Activated CD8-positive, alpha-beta T cell treated with anti-CD3 and anti-CD28 coated beads for 36 hours (primary cell): Measurements from ENCODE around the gene DBH. TPM values are rescaled to one million over a fixed set of nuclear protein-coding genes. Genes with fewer than 3 reads are reported as not detected.

Source experiments
- ATAC-seq: fragments of 200-7000 bp; cut with Tn5 transposase; one replicate; pipeline ENCODE4 v1.10.0; 2021; ENCODE audit warnings: mild to moderate bottlenecking, moderate library complexity
- CTCF ChIA-PET: fragments of 350-600 bp; sonication (Branson Sonifier 250); formaldehyde crosslinking; loops from one replicate; lab custom pipeline; 2021; ENCODE audit warnings: antibody characterized with exemption; lab: Charles Lee
- POLR2A ChIA-PET: fragments of 350-600 bp; sonication (Branson Sonifier 250); formaldehyde crosslinking; loops from one replicate; lab custom pipeline; 2021; ENCODE audit warnings: antibody characterized with exemption; lab: Charles Lee
- DNase-seq: peaks from one replicate; pipeline ENCODE4 v3.0.0-alpha.2; 2020
- H3K27ac Mint-ChIP-seq: one replicate; pipeline ENCODE4 v1.8.0; 2021; ENCODE audit warnings: mild to moderate bottlenecking, mixed read lengths
- H3K27me3 Mint-ChIP-seq: one replicate; pipeline ENCODE4 v1.8.0; 2021; ENCODE audit warnings: mixed read lengths
- H3K36me3 Mint-ChIP-seq: one replicate; pipeline ENCODE4 v1.8.0; 2021; ENCODE audit warnings: low read depth, mixed read lengths
- H3K4me1 Mint-ChIP-seq: one replicate; pipeline ENCODE4 v1.8.0; 2021; ENCODE audit warnings: low read depth, mixed read lengths
- H3K4me3 Mint-ChIP-seq: one replicate; pipeline ENCODE4 v1.8.0; 2021; ENCODE audit warnings: mild to moderate bottlenecking, moderate library complexity, mixed read lengths
- H3K9me3 Mint-ChIP-seq: one replicate; pipeline ENCODE4 v1.8.0; 2021; ENCODE audit warnings: mixed read lengths
- CTCF ChIP-seq: fragments of 200-600 bp; IDR thresholded peaks from one replicate; pipeline ENCODE4 v1.8.0; 2022; ENCODE audit warnings: antibody characterized with exemption, mild to moderate bottlenecking
- intact Hi-C: fragments of 100-400 bp; cut with micrococcal nuclease; formaldehyde crosslinking; loops from one replicate; pipeline ENCODE4 v1.10.0; 2022
- total RNA-seq, 2 experiments: library from RNA; stranded (reverse); gene quantifications; one replicate each; pipeline ENCODE4 v1.2.3, GENCODE V29; 2021

The DBH gene
- total RNA-seq, 2 experiments from 2014 or later: not detected

GRCh38 chr9:133707065-133707762, 71.1 kb downstream of the DBH start:
- no peaks in the 10 kb centered on the region for H3K36me3 Mint-ChIP-seq
- H3K4me1 Mint-ChIP-seq: peaks cover 35% of the 10 kb centered on the region
- ChIA-PET CTCF (interaction anchor here (1.2 kb wide), 1 partner anchor 23 kb away, joined by 3 read pairs; no protein-coding TSS in a partner anchor), POLR2A (interaction anchor here (0.9 to 1.2 kb wide), 2 partner anchors 11 to 23 kb away, joined by 3 read pairs; no protein-coding TSS in a partner anchor)
- ATAC-seq (no peak), DNase-seq (no peak)
- intact Hi-C loops: no loop called here
- H3K9me3 Mint-ChIP-seq: no peaks in the 10 kb centered on the region
- no peak overlapping the region for H3K4me3 Mint-ChIP-seq
- TF ChIP-seq CTCF: no peak
- H3K27ac Mint-ChIP-seq: no peak overlapping the region
- H3K27me3 Mint-ChIP-seq: no peaks in the 10 kb centered on the region

DNA sequence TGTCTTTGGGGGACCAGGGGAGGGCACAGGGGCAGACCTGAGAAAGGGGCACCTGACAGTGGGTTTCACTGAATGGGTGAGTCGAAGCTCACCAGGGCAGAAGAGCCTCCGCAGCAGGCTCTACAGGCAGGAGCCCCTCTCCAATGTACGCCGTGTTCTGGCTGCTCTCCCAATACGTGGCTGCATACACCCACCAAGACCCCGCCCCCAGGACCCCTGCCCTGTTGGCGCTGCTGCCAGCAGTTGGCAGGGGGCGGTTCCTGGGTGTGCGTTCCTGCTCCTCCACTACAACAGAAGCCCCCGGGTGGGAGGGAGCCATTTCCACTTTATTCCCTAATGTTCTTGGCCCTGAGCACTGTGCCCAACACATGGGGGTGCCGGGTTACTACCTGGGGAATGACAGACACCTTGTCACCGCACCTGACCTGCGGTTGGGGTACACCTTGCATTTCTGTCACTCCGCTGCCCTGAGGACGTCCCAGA, 71.6 kb downstream of the DBH start:
- peaks cover 33% of the 10 kb centered on the region for H3K4me1 Mint-ChIP-seq
- ATAC-seq (no peak), DNase-seq (no peak)
- no peaks in the 10 kb centered on the region for H3K36me3 Mint-ChIP-seq
- no peak for TF ChIP-seq CTCF
- POLR2A ChIA-PET: interaction anchor here (0.9 to 1.2 kb wide), 2 partner anchors 12 to 24 kb away, joined by 3 read pairs; no protein-coding TSS in a partner anchor
- no peaks in the 10 kb centered on the region for H3K27me3 Mint-ChIP-seq
- no peaks in the 10 kb centered on the region for H3K9me3 Mint-ChIP-seq
- CTCF ChIA-PET: no interaction called here
- H3K27ac Mint-ChIP-seq: no peak overlapping the region
- intact Hi-C loops: no loop called here
- no peak overlapping the region for H3K4me3 Mint-ChIP-seq

GRCh38 chr9:133708246-133709014, 72.3 kb downstream of the DBH start:
- ChIA-PET POLR2A (no interaction called here), CTCF (interaction anchor here (0.8 to 1.4 kb wide), 5 partner anchors 17 to 175 kb away, joined by 3 to 5 read pairs (median 3); no protein-coding TSS in a partner anchor)
- Mint-ChIP-seq H3K9me3 (no peaks in the 10 kb centered on the region), H3K36me3 (no peaks in the 10 kb centered on the region), H3K4me3 (no peak overlapping the region), H3K4me1 (peaks cover 36% of the 10 kb centered on the region), H3K27ac (no peak overlapping the region), H3K27me3 (no peaks in the 10 kb centered on the region)
- TF ChIP-seq CTCF: no peak
- ATAC-seq (no peak), DNase-seq (no peak)
- intact Hi-C loops: no loop called here

Other genes with a start within 250 kb of the DBH start
- gene REXO4, start 218.4 kb upstream of the DBH start, total RNA-seq: 10 to 100 TPM; 35.3 to 36.7 TPM
- 1 to 10 TPM; 2.5 to 2.9 TPM for gene ADAMTS13, start 214.0 kb upstream of the DBH start, total RNA-seq
- 1 to 10 TPM; 1.3 to 1.4 TPM for gene CACFD1, start 176.4 kb upstream of the DBH start, total RNA-seq
- gene SLC2A6, start 157.3 kb upstream of the DBH start, total RNA-seq: 1 to 10 TPM; 5.4 to 6.7 TPM
- not detected for gene MYMK, start 111.4 kb upstream of the DBH start, total RNA-seq
- under 1 TPM; 0.11 to 0.25 TPM for gene ADAMTSL2, start 101.7 kb upstream of the DBH start, total RNA-seq
- not detected for gene FAM163B, start 27.0 kb upstream of the DBH start, total RNA-seq
- gene SARDH, start 102.0 kb downstream of the DBH start, total RNA-seq: 1 to 10 TPM; 5.5 to 5.6 TPM